GM21619 (cell line): ENCODE measurements around the gene HHEX.
"Not testable (repeated sequence)": the region's sequence is repeated elsewhere in the genome, so short reads cannot be mapped to it uniquely, and the experiment has no call there.

Source experiments
- ATAC-seq: cut with Tn5 transposase; IDR thresholded peaks from one replicate; pipeline ENCODE4 v1.9.1; 2021; ENCODE audit not compliant: unreplicated experiment

Gene HHEX

DNA sequence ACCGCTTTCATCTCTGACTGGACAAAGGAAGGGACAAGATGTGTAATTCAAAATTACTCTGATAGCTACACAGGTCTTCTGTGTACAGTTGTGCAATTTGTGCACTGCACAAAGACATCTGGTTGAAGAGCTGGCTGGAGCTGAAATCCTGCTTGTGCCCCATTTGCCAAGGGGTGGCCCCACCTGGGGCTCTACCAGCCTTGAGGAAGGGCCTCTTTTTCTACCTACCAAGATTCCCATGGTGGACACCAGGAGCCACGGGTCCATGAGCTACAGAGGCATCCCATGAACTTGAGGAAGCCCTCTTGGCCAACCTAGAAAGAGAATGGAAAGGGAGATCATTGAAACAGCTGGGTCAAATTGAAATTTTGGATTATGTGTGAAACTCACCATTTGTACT, 43.2 kb downstream of the HHEX start:
- ATAC-seq = no peak

DNA sequence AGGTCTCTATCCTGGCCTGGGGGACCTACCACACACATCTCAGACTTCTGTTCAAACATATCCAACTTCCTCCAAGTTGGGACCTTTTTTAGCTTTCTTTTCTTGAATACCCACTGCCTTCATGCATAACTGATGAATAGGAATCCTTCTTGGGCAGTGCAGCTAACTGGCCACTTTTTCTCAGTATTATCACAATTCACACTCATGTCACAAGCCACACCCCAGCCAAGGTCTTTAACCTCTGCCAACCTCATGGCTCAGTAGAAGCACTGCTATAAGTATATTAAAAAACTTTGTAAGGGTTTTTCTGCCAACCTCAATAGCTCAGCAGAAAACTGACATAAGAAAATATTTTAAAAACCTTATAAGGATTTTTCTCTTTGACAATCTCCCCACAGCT, 44.5 kb downstream of the HHEX start:
- ATAC-seq = no peak

DNA sequence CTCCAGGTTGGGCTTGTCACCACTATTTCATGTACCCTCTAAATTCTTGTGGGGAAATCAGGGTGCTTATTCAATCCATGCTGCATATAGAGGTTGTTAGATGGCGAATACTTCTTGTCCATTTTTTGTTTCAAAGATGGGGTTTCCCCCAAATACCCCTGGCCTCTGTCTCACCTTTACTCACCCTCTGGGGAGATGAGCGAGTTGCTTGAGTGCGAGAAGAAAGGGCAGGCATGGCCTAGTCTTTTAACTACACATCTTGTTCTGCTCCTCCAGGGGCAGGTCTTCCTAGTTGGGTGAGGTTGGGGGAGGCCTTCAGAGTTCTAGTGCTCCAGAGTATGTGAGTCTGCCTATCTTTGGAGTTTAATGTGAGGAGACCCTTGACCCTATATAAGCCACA, 46.2 kb downstream of the HHEX start:
- no peak for ATAC-seq

DNA sequence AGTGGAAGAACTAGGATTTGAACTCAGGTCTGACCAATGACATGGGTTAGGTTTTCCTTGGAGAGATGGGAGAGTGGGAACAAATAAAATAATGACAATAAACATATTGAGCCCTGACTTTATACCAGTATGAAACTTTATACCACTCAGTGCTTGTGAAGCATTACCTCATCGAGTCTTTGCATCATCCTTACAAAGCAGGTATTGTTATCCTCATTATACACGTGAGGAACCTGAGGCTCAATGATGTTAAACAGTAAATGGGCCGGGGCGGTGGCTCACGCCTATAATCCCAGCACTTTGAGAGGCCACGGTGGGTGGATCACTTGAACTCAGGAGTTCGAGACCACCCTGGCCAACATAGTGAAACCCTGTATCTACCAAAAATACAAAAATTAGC, 47.7 kb downstream of the HHEX start:
- no peak for ATAC-seq

DNA sequence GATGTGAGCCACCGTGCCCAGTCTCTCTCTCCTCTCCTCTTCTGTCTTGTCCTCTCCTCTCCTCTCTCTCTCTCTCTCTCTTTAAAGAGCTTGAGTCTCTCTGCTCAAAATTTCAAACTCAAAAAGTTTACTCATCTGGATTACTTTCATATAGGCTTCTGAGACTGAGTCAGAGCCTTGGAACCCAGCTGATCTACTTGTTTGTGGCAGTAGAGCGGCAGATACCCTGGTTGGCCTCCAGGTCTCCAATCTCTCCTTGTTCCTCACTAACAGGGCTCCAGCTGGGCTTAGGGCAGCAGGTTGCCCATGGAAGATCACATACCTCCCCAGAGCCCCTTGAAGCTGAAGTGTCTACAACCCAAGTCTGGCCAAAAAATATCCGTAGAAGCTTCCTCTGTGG, 51.0 kb downstream of the HHEX start:
- no peak for ATAC-seq

DNA sequence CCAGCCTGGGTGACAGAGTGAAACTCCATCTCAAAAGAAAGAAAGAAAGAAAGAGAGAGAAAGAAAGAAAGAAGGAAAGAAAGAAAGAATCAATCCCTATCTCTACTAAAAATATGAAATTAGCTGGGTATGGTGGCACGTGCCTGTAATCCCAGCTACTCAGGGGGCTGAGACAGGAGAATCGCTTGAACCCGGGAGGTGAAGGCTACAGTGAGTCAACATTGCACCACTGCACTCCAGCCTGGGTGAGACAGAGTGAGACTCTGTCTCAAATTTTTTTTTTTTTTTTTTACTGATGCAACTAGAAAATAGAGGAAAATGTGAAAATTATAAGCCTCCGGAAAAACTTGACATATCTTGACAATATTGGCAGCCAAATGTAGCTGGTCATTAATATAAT, 52.0 kb downstream of the HHEX start:
- ATAC-seq = not testable (repeated sequence)

DNA sequence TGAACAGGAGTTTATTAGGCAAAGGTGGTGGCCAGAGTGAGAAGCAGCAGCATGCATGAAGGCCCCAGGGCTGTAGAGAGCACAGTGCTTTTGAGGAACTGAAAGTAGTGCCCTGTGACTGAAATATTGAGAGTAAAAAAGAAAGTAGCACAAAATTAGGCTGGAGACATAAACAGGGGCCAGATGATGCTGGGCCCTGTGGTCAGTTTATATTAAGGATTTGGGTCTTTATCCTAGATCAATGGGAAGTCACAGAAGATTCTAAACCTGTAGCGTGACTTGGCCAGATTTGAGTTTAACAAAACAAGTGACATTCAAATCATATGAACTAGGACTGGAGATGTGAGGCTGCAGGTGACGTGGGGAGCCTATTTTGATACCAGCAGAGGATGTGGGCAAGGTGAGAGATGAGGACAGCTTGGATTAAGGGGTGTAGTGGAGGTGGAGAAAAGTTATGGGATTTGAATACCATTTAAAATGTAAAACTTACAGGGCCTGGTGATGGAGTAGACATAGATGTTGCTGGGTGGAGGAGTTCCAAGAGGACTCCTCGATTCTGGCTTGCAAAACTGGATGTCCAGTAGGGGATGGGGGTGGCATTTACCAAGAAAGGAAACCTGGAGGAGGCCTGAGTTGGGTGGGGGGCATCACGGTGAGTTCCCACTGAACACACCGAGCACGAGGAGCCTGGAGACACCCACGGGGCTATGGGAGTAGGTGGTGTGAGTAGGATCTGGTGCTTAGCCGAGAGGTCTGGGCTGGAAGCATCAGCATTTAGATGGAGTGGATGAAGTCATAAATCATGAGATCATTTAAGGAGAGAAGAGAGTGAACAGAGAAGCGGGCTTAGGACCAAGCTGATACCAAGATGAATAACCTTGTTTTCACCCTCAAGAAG, 52.8 kb downstream of the HHEX start:
- peak; percentile 99 for ATAC-seq
